Neural cell (in vitro differentiated cells): ENCODE results near the gene CRYBB1.

Experiments used
- EZH2 ChIP-seq: fragments of 200-600, 300-800 bp; shearing (Covaris generic), sonication (generic); IDR thresholded peaks from 2 replicates; pipeline ENCODE4 v1.6.1; 2014; ENCODE audit warnings: antibody characterized with exemption, low read length, borderline replicate concordance, mild to moderate bottlenecking; ENCODE audit not compliant: insufficient read depth, poor library complexity, severe bottlenecking
- RAD21 ChIP-seq: fragments of 450-650 bp; conservative IDR thresholded peaks from 2 replicates; pipeline ENCODE4 v1.6.1; 2014; ENCODE audit warnings: antibody characterized with exemption, mild to moderate bottlenecking, moderate library complexity
- TF ChIP-seq, protein P1 (sequence below): fragments of 450-650 bp; IDR thresholded peaks from 2 replicates; pipeline ENCODE4 v1.5.1; 2014; ENCODE audit warnings: antibody characterized with exemption, mild to moderate bottlenecking, moderate library complexity; ENCODE audit not compliant: poor library complexity, severe bottlenecking

DNA sequence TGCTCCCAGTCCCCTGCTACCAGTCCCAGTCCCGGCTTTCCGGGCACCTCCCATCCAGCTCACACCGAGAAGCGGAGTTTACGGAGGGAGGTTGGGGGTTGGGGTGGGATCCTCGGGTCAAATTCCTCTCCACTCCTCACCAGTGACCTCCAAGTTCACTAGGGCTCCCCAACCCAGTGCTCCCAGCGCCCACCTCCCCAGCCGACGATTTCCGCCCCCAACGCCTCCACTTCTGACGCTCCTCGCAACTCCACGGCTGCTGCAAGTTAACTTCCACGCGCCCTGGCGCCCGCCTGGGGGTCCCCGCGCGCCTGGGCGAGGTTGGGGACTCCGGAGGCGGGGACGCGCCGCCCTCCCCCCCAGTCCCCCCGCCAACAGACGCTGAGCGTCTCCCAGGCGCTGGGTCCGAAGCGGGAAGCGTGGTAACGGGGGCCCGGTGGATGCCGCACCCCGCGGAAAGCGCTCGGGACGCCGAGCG lies 28.4 kb downstream of the CRYBB1 start:
- TF ChIP-seq, protein P1, sequence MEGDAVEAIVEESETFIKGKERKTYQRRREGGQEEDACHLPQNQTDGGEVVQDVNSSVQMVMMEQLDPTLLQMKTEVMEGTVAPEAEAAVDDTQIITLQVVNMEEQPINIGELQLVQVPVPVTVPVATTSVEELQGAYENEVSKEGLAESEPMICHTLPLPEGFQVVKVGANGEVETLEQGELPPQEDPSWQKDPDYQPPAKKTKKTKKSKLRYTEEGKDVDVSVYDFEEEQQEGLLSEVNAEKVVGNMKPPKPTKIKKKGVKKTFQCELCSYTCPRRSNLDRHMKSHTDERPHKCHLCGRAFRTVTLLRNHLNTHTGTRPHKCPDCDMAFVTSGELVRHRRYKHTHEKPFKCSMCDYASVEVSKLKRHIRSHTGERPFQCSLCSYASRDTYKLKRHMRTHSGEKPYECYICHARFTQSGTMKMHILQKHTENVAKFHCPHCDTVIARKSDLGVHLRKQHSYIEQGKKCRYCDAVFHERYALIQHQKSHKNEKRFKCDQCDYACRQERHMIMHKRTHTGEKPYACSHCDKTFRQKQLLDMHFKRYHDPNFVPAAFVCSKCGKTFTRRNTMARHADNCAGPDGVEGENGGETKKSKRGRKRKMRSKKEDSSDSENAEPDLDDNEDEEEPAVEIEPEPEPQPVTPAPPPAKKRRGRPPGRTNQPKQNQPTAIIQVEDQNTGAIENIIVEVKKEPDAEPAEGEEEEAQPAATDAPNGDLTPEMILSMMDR, result no peak
- TF ChIP-seq EZH2 (no peak), RAD21 (no peak)
